Measurements from ENCODE around the gene CDIPT.

DNA sequence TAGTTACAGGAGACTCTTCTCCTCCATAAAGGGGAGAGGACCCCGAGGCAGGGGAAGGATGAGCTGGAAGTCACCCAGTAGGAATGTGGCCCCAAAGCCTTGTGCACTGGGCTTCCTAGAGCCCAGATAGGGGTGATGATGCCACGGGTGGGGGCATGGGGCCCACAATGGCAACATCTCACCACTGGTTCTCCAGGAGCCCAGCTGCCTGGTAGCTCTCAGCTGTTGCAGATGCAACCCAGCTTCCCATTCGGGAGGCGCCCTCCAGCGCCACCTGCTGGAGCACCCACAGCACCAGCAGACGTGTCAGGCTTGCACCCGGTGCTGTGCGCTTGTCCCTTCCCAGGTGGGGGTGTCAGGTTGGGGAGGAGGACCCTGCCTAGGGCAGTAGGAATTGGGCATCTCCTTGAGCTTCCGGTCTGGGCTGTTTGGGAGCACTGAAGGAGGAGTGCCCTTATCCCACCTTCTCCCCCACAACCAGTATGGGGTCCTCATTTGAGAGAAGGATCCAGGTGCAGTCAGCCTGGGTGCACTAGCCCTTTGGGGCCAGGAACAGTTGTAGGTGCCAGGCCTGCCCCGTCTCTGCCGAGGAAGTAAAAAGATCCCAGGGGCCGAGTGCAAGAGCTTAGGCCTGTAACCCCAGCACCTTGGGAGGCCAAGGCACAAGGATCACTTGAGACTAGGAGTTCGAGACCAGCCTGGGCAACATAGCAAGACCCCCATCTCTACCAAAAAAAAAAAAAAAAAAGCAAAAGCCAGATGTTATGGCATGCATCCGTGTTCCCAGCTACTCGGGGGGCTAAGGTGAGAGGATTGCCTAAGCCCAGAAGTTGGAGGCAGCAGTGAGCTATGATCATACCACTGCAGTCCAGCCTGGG lies 14.4 kb downstream of the CDIPT start:
- TF ChIP-seq, protein P1, sequence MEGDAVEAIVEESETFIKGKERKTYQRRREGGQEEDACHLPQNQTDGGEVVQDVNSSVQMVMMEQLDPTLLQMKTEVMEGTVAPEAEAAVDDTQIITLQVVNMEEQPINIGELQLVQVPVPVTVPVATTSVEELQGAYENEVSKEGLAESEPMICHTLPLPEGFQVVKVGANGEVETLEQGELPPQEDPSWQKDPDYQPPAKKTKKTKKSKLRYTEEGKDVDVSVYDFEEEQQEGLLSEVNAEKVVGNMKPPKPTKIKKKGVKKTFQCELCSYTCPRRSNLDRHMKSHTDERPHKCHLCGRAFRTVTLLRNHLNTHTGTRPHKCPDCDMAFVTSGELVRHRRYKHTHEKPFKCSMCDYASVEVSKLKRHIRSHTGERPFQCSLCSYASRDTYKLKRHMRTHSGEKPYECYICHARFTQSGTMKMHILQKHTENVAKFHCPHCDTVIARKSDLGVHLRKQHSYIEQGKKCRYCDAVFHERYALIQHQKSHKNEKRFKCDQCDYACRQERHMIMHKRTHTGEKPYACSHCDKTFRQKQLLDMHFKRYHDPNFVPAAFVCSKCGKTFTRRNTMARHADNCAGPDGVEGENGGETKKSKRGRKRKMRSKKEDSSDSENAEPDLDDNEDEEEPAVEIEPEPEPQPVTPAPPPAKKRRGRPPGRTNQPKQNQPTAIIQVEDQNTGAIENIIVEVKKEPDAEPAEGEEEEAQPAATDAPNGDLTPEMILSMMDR (IDR thresholded peaks at IDR 0.05): peak; percentile 85
- TF ChIP-seq EZH2 (IDR thresholded peaks at IDR 0.05): no peak
